A673 (cell line): ENCODE data around the gene GALNS. TPM values are rescaled to one million over a fixed set of nuclear protein-coding genes. Genes with fewer than 3 reads are reported as not detected.
A peak's percentile ranks its signal among the peaks of the same experiment; 100 is the strongest.

Experiments used
- BruUV-seq: library from RNA; stranded (reverse); fragments of 400-500 nt; replicated peaks from 2 replicates; lab custom pipeline; 2021; lab: Mats Ljungman, UMichigan
- CTCF ChIA-PET: fragments of 300-600 bp; sonication (Branson Sonifier 250); formaldehyde crosslinking; loops from one replicate; lab custom pipeline; 2022; ENCODE audit warnings: antibody characterized with exemption; lab: Charles Lee
- POLR2A ChIA-PET: fragments of 300-600 bp; sonication (Branson Sonifier 250); formaldehyde crosslinking; loops from one replicate; lab custom pipeline; 2022; ENCODE audit warnings: antibody characterized with exemption; ENCODE audit not compliant: low non-redundant PET; lab: Charles Lee
- DNase-seq: peaks from one replicate; pipeline ENCODE4 v3.0.0-alpha.2; 2015; ENCODE audit warnings: low spot score
- H3K27ac ChIP-seq: fragments of 200-600 bp; sonication (generic); 2 replicates; pipeline ENCODE4 v1.5.1; 2016; ENCODE audit warnings: mixed run types, low read depth, mild to moderate bottlenecking, mixed read lengths, antibody characterized with exemption, low read length; ENCODE audit not compliant: poor library complexity, severe bottlenecking
- H3K27me3 ChIP-seq: fragments of 200-600 bp; sonication (generic); replicated peaks from 2 replicates; pipeline ENCODE4 v1.6.1; 2017; ENCODE audit warnings: mixed run types, low read depth, mild to moderate bottlenecking, mixed read lengths, antibody characterized with exemption, low read length; ENCODE audit not compliant: insufficient read depth, poor library complexity
- H3K36me3 ChIP-seq: fragments of 200-600 bp; sonication (generic); 2 replicates; pipeline ENCODE4 v1.6.1; 2016; ENCODE audit warnings: mixed run types, mild to moderate bottlenecking, mixed read lengths, antibody characterized with exemption, low read length; ENCODE audit not compliant: insufficient read depth, poor library complexity, severe bottlenecking
- H3K4me1 ChIP-seq: fragments of 200-600 bp; sonication (generic); 2 replicates; pipeline ENCODE4 v1.6.1; 2017; ENCODE audit warnings: mixed run types, mild to moderate bottlenecking, mixed read lengths, antibody characterized with exemption, low read length; ENCODE audit not compliant: insufficient read depth, poor library complexity, severe bottlenecking
- H3K4me3 ChIP-seq: fragments of 200-600 bp; sonication (generic); 2 replicates; pipeline ENCODE4 v1.5.1; 2016; ENCODE audit warnings: low read depth, mixed run types, mild to moderate bottlenecking, mixed read lengths, low read length; ENCODE audit not compliant: poor library complexity, severe bottlenecking
- H3K9me3 ChIP-seq: fragments of 200-600 bp; sonication (generic); 2 replicates; pipeline ENCODE4 v1.6.1; 2016; ENCODE audit warnings: mixed run types, low read depth, mild to moderate bottlenecking, mixed read lengths, antibody characterized with exemption, low read length; ENCODE audit not compliant: poor library complexity, severe bottlenecking
- CTCF ChIP-seq: fragments of 300-800, 200-600 bp; sonication (generic); conservative IDR thresholded peaks from 2 replicates; pipeline ENCODE4 v1.5.1; 2017; ENCODE audit warnings: low read depth, mild to moderate bottlenecking, antibody characterized with exemption, low read length, moderate library complexity, mixed read lengths
- EZH2 ChIP-seq: fragments of 200-600 bp; sonication (generic); IDR thresholded peaks from 2 replicates; pipeline ENCODE4 v1.6.1; 2017; ENCODE audit warnings: borderline replicate concordance, low read depth, mild to moderate bottlenecking, mixed read lengths, antibody characterized with exemption, low read length; ENCODE audit not compliant: poor library complexity, severe bottlenecking
- intact Hi-C: fragments of 100-400 bp; cut with micrococcal nuclease; formaldehyde crosslinking; loops from one replicate; pipeline ENCODE4 v1.10.0; 2022; ENCODE audit not compliant: unreplicated experiment
- total RNA-seq: library from RNA; stranded (reverse); gene quantifications from 2 replicates; pipeline ENCODE4 v1.2.3, GENCODE V29; 2021

GALNS gene
- total RNA-seq, 1 experiment from 2014 or later: 54.8 TPM

GRCh38 chr16:88888461-88889387, 32.0 kb upstream of the GALNS start:
- peaks cover 6% of the 10 kb centered on the region for H3K4me1 ChIP-seq
- no TSS peak for BruUV-seq
- H3K36me3 ChIP-seq: no peaks in the 10 kb centered on the region
- no peaks in the 10 kb centered on the region for H3K9me3 ChIP-seq
- no peak for TF ChIP-seq EZH2
- TF ChIP-seq CTCF: no peak
- POLR2A ChIA-PET: no interaction called here
- no peak overlapping the region for H3K4me3 ChIP-seq
- H3K27ac ChIP-seq: peak overlapping the region; percentile 37
- DNase-seq: peak; percentile 72
- CTCF ChIA-PET: no interaction called here
- no peaks in the 10 kb centered on the region for H3K27me3 ChIP-seq
- intact Hi-C loops: no loop called here

GRCh38 chr16:88888057-88888456, 31.3 kb upstream of the GALNS start:
- TF ChIP-seq EZH2: no peak
- no peak for TF ChIP-seq CTCF
- Histone ChIP-seq H3K27me3 (no peaks in the 10 kb centered on the region), H3K4me3 (no peak overlapping the region), H3K36me3 (no peaks in the 10 kb centered on the region), H3K4me1 (peaks cover 6% of the 10 kb centered on the region), H3K27ac (no peak overlapping the region), H3K9me3 (no peaks in the 10 kb centered on the region)
- ChIA-PET POLR2A (no interaction called here), CTCF (interaction anchor here (1.2 kb wide), 1 partner anchor 30 kb away, joined by 3 read pairs; no protein-coding TSS in a partner anchor)
- no peak for DNase-seq
- intact Hi-C loops: no loop called here
- BruUV-seq: no TSS peak

- CTCF ChIA-PET: interaction anchor here (1.2 kb wide), 1 partner anchor 29 kb away, joined by 3 read pairs; no protein-coding TSS in a partner anchor
- H3K27me3 ChIP-seq: no peaks in the 10 kb centered on the region
- peaks cover 6% of the 10 kb centered on the region for H3K4me1 ChIP-seq
- H3K4me3 ChIP-seq: no peak overlapping the region
- POLR2A ChIA-PET: no interaction called here
- H3K27ac ChIP-seq: no peak overlapping the region
- TF ChIP-seq CTCF: no peak
- H3K36me3 ChIP-seq: no peaks in the 10 kb centered on the region
- BruUV-seq: no TSS peak
- DNase-seq: no peak
- intact Hi-C loops: no loop called here
- H3K9me3 ChIP-seq: no peaks in the 10 kb centered on the region
Observed at GRCh38 chr16:88886845-88887521, 30.2 kb upstream of the GALNS start.
